Upper lobe of left lung (tissue), 6 donors: ENCODE measurements around the gene CYB5R3. TPM values are rescaled to one million over a fixed set of nuclear protein-coding genes. Genes with fewer than 3 reads are reported as not detected.

Experiments used
- ATAC-seq, 2 donors: fragments of 200-7000 bp; cut with Tn5 transposase; one replicate each; pipeline ENCODE4 v1.9.1; 2022; ENCODE audit warnings: mild to moderate bottlenecking in 2 of 2, moderate library complexity in 2 of 2; ENCODE audit not compliant: low FRiP score in 2 of 2
- DNase-seq, 2 donors: peaks; one replicate each; pipeline ENCODE4 v3.0.0-alpha.2; 2019 to 2020
- H3K27ac ChIP-seq, 4 donors: fragments of 200-600 bp; sonication (generic); one replicate each; pipeline ENCODE4 v1.5.1; 2016 to 2019
- H3K27me3 ChIP-seq, 4 donors: fragments of 200-600 bp; sonication (generic); one replicate each; pipeline ENCODE4 v1.5.1; 2017 to 2019
- H3K36me3 ChIP-seq, 4 donors: fragments of 200-600 bp; sonication (generic); one replicate each; pipeline ENCODE4 v1.5.1; 2016 to 2019
- H3K4me1 ChIP-seq, 4 donors: fragments of 200-600 bp; sonication (generic); one replicate each; pipeline ENCODE4 v1.5.1; 2018 to 2019
- H3K4me3 ChIP-seq, 4 donors: fragments of 200-600 bp; sonication (generic); one replicate each; pipeline ENCODE4 v1.5.1; 2017 to 2019; ENCODE audit warnings: mild to moderate bottlenecking in 2 of 4, moderate library complexity in 1 of 4
- H3K9me3 ChIP-seq, 4 donors: fragments of 200-600 bp; sonication (generic); one replicate each; pipeline ENCODE4 v1.5.1; 2018 to 2019
- EP300 ChIP-seq, 4 donors: sonication (generic); formaldehyde crosslinking; IDR thresholded peaks; one replicate each; pipeline ENCODE4 v1.5.1; 2017; ENCODE audit warnings: antibody characterized with exemption in 4 of 4, control low read depth in 2 of 4
- POLR2A ChIP-seq, 4 donors: fragments of 450-650 bp; IDR thresholded peaks; one replicate each; pipeline ENCODE4 v1.5.1; 2016 to 2017; ENCODE audit warnings: antibody characterized with exemption in 4 of 4, mild to moderate bottlenecking in 2 of 4
- POLR2AphosphoS5 ChIP-seq, 2 donors: sonication (generic); formaldehyde crosslinking; IDR thresholded peaks; one replicate each; pipeline ENCODE4 v1.5.1; 2017; ENCODE audit warnings: antibody characterized with exemption in 2 of 2
- WGBS, 2 donors: methylation state at CpG; one replicate each; pipeline ENCODE4 v1.1.5; 2017 to 2018; 5-methylcytosine and 5-hydroxymethylcytosine counted together
- total RNA-seq, 6 donors: library from RNA; depleted of rRNA in 4 of 6; stranded (reverse); fragments of >200 nt in 4 of 6; gene quantifications; one replicate each; pipeline versions ENCODE4 v1.1.0 to v1.2.1, GENCODE V29; 2016 to 2021
- TF ChIP-seq, protein P1 (sequence below), 6 experiments: fragments of 450-650 bp in 4 of 6; fragments of 200-600 bp in 2 of 6; sonication (generic) in 2 of 6; IDR thresholded peaks; one replicate each; pipeline ENCODE4 v1.5.1; 2016 to 2019; ENCODE audit warnings: antibody characterized with exemption in 6 of 6
- donor health status: DM: no; HTN: no; CAD: no; lungs with moderate emphysema.
- donor health status: DM: no; HTN: yes; CAD: no; lungs with severe emphysema.

Gene CYB5R3
- total RNA-seq, 6 donors from 2014 or later: 79.6 to 265 (median 220) TPM

DNA sequence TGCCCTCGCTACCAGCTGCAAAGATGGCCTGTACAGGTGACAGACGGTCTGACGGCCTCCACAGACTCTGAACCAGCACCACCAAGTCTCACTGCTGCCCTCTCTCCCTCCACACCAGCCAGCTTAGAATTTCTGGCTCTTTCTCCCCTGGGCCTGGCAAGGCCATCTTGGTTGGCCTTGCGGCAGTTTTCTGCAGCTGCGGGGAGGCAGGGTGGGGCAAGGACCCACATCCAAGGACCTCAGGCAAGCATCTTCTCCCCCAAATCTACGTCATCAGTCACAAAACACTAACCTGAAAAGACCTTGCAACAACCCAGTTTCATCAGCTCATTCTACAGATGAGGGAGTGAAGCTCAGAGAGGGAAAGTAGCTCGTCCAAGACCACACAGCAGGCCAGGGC, 22.8 kb downstream of the CYB5R3 start:
- H3K36me3 ChIP-seq: peaks cover 36 to 93% (median 85%) of the 10 kb centered on the region in 4 donors
- peaks cover 1 to 15% (median 8%) of the 10 kb centered on the region in 4 donors for H3K4me1 ChIP-seq
- no peak for DNase-seq
- no peak overlapping the region for H3K27ac ChIP-seq
- H3K27me3 ChIP-seq: no peaks in the 10 kb centered on the region
- no peak for TF ChIP-seq POLR2AphosphoS5 (IDR thresholded peaks at IDR 0.05)
- no peak for TF ChIP-seq POLR2A (IDR thresholded peaks at IDR 0.05)
- TF ChIP-seq, protein P1, sequence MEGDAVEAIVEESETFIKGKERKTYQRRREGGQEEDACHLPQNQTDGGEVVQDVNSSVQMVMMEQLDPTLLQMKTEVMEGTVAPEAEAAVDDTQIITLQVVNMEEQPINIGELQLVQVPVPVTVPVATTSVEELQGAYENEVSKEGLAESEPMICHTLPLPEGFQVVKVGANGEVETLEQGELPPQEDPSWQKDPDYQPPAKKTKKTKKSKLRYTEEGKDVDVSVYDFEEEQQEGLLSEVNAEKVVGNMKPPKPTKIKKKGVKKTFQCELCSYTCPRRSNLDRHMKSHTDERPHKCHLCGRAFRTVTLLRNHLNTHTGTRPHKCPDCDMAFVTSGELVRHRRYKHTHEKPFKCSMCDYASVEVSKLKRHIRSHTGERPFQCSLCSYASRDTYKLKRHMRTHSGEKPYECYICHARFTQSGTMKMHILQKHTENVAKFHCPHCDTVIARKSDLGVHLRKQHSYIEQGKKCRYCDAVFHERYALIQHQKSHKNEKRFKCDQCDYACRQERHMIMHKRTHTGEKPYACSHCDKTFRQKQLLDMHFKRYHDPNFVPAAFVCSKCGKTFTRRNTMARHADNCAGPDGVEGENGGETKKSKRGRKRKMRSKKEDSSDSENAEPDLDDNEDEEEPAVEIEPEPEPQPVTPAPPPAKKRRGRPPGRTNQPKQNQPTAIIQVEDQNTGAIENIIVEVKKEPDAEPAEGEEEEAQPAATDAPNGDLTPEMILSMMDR (IDR thresholded peaks at IDR 0.05): no peak
- TF ChIP-seq EP300 (IDR thresholded peaks at IDR 0.05): no peak
- no peak for ATAC-seq
- no peak overlapping the region for H3K4me3 ChIP-seq
- 88 to 100% methylated on average over 5 to 7 of the region's 7 CpGs for WGBS, 2 donors
- no peaks in the 10 kb centered on the region for H3K9me3 ChIP-seq

DNA sequence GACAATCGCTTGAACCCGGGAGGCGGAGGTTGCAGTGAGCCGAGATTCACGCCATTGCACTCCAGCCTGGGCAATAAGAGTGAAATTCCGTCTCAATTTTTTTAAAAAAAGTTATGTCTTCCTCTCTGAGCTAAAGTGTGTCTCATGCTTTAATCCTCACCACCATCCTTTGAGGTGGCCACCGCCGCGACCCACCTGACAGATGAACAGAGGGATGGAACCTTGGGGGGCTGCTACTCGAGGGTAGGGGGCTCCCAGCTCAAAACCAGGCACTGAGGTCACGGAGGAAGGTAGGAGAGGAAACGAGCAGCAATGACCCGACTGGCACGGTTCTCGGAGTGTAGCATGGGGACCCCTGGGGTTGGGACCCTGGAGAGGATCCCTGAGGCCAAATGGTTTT, 23.8 kb downstream of the CYB5R3 start:
- Histone ChIP-seq H3K9me3 (no peaks in the 10 kb centered on the region), H3K4me1 (peaks cover 4 to 16% (median 10%) of the 10 kb centered on the region in 4 donors), H3K27ac (no peak overlapping the region), H3K4me3 (no peak overlapping the region), H3K36me3 (peaks cover 31 to 83% (median 76%) of the 10 kb centered on the region in 4 donors), H3K27me3 (no peaks in the 10 kb centered on the region)
- WGBS, 2 donors: 89 to 95% methylated on average over 15 of the region's 15 CpGs
- TF ChIP-seq POLR2A (IDR thresholded peaks at IDR 0.05) (no peak), EP300 (IDR thresholded peaks at IDR 0.05) (no peak), POLR2AphosphoS5 (IDR thresholded peaks at IDR 0.05) (no peak)
- TF ChIP-seq, protein P1 (IDR thresholded peaks at IDR 0.05): no peak
- DNase-seq (no peak), ATAC-seq (no peak)

DNA sequence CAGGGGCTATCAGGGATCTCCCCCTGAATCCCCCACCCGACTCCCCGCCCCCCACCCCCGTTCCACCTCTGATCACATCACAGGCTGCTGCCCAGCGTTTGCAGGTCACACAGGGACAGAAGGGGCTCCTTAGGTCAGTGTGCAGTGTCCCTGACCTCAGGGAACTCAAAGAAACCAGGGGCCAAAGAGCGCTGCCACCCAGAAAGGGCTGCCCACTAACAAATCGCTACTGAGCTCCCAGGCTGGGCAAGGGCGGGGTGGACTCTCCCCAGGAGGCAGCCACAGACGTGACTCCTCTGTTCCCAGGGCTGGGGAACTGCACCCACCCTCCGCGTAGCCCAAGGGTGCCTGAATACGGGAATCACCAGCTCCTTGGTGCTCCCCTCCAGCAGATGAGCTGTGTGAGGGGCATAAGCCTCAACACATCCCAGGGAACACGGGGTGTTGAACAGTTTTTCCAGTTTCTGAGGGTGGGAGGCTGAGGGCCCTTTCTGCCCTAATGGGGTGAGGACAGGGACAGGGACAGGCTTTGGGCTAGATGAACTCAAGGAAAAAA, 24.6 kb downstream of the CYB5R3 start:
- Histone ChIP-seq H3K36me3 (peaks cover 27 to 80% (median 73%) of the 10 kb centered on the region in 4 donors), H3K9me3 (no peaks in the 10 kb centered on the region), H3K4me3 (no peak overlapping the region), H3K27me3 (no peaks in the 10 kb centered on the region), H3K27ac (peak overlapping the region in 2 of 4 donors; percentile 52 to 57), H3K4me1 (peaks cover 4 to 16% (median 10%) of the 10 kb centered on the region in 4 donors)
- TF ChIP-seq POLR2A (IDR thresholded peaks at IDR 0.05) (no peak), EP300 (IDR thresholded peaks at IDR 0.05) (no peak)
- TF ChIP-seq, protein P1 (IDR thresholded peaks at IDR 0.05): no peak
- ATAC-seq: no peak
- WGBS, 2 donors: 81 to 82% methylated on average over 1 to 8 of the region's 12 CpGs
- DNase-seq: no peak

DNA sequence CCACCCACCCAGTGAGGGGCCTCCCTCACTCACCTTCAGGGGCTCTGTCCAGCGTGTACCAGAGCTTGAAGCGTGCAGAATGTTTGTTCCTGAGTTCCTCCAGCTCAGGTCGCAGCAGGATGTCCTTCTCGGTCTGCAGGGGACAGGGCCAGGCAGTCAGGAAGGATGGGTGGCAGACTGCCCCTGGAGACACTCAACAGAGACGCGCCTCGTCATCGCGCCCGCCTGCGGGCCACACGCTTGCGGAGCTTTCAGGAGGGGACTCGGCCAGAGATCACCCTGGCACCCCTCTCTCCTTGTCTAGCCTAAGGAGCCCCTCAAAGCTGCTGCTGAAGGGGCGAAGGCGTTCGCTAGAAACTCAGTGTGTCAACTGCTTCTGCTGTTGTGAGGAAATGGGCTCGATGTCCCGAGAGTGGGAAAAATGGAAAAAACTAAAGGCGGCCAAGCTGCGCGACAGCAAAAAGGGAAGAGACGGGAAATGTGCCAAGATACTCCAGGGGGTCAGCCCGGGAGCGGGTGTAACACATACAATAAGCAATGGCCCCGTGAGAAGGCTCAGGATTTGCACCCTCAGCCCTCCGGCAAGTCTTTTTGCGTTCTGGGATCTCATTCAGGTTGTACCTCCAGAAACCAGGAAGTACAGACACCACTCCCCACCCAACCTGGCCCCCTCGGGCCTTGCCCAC, 25.3 kb downstream of the CYB5R3 start:
- H3K27me3 ChIP-seq: no peaks in the 10 kb centered on the region
- H3K36me3 ChIP-seq: peaks cover 26 to 80% (median 73%) of the 10 kb centered on the region in 4 donors
- TF ChIP-seq EP300 (IDR thresholded peaks at IDR 0.05) (no peak), POLR2A (IDR thresholded peaks at IDR 0.05) (no peak), POLR2AphosphoS5 (IDR thresholded peaks at IDR 0.05) (no peak)
- TF ChIP-seq, protein P1 (IDR thresholded peaks at IDR 0.05): no peak
- H3K4me1 ChIP-seq: peaks cover 4 to 16% (median 10%) of the 10 kb centered on the region in 4 donors
- WGBS, 2 donors: 72 to 91% methylated on average over 24 to 28 of the region's 29 CpGs
- no peak for ATAC-seq
- peak overlapping the region in 3 of 4 donors; percentile 52 to 57 (median 54) for H3K27ac ChIP-seq
- H3K9me3 ChIP-seq: no peaks in the 10 kb centered on the region
- DNase-seq: peak in 1 of 2 donors; percentile 83
- H3K4me3 ChIP-seq: no peak overlapping the region
